NK-92 (cell line): ENCODE measurements around the gene ARFGEF2.
"Not testable (repeated sequence)": the region's sequence is repeated elsewhere in the genome, so short reads cannot be mapped to it uniquely, and the experiment has no call there.

Experiments used
- DNase-seq: peaks from one replicate; lab custom pipeline; 2025; ENCODE audit not compliant: unreplicated experiment; lab: John Stamatoyannopoulos, UW

The ARFGEF2 gene

DNA sequence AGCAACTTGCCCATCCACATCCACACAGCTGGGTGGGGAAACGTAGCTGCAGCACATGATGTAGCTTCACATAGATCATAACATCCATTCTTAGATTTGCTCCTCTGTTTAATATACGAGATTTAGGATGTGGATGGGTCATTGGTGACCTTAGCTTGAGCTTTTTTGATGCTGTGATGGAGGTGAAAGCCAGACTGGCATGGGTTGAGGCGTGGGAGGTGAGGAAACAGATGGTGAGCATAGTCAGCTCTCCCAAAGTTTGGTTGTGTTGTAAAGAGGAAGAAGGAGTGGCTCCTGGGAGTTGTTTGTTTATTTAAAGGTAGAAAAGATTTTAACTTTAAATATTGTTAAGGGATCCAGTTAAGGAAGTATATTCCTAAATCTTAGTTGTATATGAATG is 5.3 kb downstream of the ARFGEF2 start:
- DNase-seq: no peak

DNA sequence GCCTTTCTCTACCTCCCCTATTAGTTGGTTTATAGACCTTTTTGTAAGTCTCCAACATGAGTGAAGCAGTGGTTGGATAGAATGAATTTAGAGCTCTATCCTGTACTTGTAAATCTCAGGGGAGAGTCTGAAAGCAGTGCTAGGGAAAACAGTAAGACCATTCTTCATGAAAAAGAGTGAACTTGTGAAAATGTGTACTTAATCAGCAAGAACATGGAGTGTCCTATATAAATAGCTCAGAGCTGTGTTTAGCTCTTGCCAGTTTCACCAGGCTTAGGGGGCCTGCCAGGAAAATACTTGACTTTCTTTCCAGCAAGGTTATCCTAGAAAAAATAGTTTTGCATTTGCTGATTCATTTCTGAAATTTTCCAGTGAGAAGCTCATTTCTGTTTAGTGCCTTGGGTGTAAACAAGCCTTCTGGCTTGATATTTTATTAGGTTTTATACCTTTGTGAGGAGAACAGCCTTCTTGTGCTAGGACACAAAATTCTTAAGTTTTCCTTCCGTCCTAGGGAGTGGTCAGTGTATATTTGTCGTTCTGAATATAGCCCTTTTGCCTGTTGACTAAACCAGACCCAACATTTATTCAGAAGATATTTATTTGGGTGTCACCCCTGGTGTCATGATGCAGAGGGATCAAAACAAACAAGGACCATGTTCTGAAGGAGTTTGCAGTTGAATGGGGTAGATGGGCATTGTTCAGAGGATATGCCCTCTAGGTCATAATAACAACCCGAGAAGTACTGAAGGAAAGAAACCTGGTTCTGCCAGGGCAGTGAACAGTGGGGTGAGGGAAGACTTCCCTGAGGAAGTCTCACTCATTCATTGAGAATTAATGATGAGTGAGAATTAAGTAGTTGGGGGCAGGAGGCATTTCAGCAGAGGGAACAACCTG is 7.6 kb downstream of the ARFGEF2 start:
- no peak for DNase-seq

DNA sequence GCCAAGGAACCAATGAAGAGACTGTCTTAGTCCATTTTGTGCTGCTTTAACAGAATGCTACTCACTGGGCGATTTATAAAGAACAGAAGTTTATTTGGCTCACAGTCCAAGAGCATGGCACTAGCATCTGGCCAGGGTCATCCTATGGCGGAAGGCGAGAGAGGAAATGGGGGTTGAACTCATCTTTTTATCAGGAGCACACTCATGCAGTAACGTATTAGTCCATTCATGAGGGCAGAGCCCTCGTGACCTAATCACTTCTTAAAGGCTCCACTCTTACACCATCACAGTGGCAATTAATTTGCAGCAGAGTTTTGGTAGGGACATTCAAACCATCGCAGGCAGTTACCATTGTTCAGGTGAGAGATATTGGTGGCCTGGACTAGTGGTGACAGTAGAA is 8.5 kb downstream of the ARFGEF2 start:
- no peak for DNase-seq

DNA sequence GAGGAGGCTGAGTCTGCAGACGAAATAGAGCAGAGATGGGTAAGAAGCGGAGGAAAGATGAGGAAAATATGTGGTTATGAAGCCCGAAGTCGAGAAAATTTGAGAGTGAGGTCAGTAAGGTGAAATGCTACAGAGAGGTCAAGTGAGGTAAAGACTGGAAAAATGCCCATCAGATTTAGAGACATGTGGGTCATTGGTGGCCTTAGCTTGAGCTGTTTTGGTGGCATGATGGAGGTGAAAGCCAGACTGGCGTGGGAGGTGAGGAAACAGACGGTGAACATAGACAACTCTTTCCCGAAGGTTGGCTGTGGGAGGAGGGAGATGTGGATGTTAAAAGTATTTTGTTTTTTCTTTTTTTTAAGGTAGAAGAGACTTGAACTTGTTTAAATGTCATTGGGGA is 9.4 kb downstream of the ARFGEF2 start:
- DNase-seq: no peak

DNA sequence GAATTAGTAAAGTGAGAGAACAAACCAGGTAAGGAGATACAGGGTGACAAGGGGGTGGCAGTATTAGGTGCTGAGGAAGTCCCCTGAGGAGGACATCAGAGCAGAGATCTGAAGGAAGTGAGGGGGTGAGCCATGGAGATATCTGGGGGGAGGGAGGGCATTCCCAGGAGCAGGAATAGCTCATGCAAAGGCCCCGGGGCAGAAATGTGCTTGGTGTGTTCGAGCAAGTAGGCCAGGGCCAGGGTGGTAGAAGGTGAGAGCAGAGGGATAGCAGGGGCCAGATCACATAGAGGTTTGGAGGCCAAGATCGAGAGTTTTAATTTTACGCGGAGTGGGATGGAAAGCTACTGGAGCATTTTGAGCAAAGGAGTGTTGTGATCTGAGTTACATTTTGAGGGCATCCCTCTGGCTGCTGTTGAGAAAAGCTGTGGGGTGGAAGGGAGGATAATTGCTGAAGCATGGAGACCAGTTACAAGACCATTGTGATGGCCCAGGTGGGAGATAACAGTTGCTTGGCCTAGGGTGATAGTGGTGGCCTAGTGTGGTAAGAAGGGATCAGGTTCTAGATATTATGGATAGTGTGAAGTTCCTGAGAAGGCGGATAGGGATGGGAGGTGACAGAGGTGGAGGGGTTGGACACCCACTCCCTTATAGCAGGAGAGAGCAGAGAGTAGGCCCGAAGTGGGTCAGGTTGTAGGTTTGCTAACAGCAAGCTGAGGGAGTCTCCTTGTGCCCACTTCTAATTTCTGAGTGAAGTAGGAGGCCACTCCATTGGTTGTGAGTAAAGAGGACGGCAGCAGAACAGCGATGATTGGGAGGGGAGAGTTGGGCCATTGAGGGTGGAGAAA is 10.2 kb downstream of the ARFGEF2 start:
- DNase-seq: no peak

DNA sequence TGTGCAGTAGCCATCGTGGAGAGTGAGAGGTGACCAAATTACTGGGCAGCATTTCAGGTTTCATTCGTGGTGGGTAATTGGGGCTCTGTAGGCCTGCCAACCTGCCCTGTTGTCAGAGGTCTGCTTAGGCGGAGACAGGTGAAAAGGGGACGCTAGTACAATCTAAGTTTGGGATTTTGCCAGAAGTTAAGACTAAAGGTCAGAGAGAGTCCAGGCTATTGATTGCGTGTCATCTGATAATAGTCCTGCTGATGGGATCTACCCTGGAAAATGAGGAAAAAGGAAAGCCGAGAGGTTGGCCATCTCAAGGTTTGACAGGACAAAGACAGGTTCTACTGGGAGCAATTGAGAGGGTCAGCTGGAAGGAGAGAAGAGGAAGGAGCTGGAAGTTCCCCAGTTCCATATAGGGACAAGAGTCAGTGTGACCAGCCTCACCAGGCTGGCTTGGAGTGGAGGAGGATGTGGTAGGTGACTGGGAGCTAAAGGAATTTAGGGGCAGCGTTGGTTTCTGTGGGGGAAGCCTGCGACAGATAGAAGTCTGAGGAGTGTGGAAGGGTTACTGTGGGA is 10.9 kb downstream of the ARFGEF2 start:
- DNase-seq: no peak

DNA sequence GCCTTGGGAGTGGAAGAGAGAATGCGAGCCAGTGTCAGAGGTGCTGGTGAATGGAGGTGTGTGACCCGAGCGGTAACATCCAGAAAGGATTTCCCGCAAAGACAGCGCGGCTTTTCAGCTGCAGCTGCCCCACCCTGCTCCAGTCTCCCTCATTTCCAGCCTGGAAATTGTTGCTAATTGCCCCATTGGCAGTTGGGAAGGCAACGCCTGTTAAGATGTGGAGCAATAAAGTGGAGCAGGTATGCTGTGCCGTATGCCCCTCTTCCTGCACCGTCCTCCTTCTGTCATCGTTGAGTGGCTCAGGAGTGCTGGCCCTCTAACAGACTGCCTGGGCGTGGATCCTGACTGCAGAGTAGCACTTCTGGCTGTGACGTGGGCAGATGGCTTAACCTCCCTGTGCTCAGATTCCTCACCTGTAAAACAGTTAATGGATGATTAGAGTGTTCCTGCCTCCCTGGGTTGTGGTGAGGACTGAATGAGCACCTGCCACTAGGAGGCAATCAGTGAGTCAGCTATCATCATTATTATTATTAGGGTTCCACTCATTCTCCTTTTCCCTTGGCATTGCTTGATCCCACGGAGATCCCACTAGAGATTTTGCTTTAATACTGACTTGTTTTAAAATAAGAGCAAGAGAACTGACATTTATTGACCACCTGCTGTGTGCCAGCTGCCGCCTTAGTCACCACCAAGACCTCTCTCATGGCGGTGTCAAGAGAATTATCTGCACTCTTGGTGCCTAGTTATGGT is 11.7 kb downstream of the ARFGEF2 start:
- DNase-seq: no peak

DNA sequence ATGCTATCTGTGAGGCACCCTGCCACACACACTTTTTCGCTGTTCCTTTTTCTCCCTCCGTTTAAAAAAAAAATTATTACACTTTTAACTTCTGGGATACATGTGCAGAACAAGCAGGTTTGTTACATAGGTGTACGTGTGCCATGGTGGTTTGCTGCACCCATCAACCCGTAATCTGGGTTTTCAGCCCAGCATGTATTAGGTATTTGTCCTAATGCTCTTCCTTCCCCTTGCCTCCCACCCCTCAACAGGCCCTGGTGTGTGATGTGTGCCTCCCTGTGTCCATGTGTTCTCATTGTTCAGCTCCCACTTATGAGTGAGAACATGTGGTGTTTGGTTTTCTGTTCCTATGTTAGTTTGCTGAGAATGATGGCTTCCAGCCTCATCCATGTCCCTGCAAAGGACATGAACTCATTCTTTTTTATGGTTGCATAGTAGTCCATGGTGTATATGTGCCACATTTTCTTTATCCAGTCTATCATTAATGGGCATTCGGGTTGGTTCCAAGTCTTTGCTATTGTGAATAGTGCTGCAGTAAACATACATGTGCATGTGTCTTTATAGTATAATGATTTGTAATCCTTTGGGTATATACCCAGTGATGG is 12.9 kb downstream of the ARFGEF2 start:
- not testable (repeated sequence) for DNase-seq

DNA sequence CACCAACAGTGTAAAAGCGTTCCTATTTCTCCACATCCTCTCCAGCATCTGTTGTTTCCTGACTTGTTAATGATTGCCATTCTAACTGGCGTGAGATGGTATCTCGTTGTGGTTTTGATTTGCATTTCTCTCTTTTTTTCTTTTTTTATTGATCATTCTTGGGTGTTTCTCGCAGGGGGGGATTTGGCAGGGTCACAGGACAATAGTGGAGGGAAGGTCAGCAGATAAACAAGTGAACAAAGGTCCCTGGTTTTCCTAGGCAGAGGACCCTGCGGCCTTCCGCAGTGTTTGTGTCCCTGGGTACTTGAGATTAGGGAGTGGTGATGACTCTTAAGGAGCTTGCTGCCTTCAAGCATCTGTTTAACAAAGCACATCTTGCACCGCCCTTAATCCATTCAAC is 13.5 kb downstream of the ARFGEF2 start:
- DNase-seq: not testable (repeated sequence)

DNA sequence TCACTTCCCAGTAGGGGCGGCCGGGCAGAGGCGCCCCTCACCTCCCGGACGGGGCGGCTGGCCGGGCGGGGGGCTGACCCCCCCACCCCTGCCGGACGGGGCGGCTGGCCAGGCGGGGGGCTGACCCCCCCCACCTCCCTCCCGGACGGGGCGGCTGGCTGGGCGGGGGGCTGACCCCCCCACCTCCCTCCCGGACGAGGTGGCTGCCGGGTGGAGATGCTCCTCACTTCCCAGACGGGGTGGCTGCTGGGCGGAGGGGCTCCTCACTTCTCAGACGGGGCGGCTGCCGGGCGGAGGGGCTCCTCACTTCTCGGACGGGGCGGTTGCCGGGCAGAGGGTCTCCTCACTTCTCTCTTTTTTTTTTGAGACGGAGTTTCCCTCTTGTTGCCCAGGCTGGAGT is 14.7 kb downstream of the ARFGEF2 start:
- DNase-seq: not testable (repeated sequence)

DNA sequence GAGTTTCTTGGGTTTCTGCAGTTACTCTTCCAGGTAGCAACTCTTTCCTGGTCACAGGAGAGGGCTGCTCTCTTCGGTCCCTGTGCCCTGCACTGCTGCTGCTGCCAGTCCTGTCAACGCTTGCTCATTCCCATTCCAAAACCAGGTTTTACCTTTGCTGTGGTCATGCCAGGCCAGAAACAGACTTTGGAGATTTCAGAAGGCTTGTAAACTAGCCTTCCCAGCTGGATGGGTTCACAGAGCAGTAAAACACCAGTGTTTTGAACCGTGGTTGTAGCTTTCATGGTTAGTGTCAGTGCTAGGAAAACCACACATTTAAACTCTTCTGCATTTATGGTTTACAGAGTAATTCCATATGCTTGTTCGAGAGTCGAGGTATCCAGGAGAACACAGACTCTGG is 16.2 kb downstream of the ARFGEF2 start:
- no peak for DNase-seq

DNA sequence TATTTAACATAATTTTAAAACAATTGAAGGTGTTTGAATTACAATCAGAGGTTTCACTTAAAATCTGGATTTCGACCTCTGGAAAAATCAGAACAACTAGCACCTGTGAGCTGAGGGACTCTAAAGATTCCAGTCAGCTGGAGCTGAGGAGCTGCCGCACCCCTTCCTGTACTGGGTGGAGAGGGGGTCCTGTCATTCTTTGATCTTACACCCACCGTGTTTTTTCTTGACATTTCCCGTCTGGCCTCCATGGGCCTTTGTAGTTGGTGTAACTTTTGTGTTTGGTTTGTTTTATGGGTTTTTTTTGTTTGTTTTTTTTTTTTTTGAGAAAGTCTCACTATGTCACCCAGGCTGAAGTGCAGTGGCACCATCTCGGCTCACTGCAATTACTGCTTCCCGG is 17.2 kb downstream of the ARFGEF2 start:
- DNase-seq: no peak

DNA sequence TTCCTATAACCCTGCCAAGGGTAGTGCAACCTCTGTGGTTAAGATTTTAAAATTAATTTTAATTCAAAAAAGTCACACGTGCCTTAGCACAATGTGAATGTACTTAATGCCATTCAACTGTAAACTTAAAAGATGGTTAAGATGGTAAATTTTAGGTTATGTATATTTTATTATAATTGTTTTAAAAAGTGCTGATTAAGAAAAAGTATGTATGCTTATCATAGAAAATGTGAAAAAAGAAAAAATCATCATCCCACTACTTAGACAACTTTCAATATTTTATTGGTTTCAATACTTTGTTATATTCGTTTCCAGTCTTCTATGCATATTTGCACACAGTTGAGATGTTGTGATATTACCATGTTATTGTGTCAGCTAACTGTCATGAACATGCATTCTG is 18.7 kb downstream of the ARFGEF2 start:
- no peak for DNase-seq

DNA sequence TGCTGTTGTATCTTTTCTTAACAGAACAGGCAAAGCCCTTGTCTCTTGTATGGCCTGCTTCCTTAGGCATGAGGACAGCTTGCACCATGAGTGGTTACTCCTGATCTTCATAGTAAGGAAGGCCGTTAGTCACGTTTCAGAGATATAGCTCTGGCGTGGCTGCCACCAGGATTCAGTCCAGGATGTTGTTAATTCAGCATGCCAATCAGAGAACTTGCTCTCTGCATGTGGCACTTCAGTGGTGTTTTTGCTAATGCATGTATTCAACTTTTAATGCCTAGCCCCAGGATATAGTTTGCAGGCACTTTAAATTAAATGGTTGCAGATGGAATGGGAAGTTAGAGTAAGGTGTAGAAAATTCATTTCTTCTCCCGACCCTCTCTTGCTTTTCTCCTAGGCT is 20.0 kb downstream of the ARFGEF2 start:
- DNase-seq: no peak

DNA sequence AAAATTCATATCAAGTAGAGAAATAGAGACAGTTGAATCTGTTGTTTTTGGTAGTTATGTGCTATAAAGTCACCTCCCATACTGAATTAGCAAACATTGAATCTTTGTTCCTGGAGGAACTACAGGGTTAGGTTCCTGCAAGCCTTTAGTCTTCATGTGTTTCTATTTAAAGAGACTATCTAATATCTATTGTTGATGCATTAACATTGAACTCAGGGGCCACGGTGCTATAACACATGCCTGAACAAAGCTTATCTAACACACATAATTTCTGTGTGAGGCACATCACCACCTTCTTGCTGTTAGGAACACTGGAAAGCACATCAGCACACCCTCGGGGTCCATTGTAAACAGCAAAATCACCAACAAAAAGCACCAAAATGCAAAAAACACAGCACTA is 21.2 kb downstream of the ARFGEF2 start:
- DNase-seq: no peak

DNA sequence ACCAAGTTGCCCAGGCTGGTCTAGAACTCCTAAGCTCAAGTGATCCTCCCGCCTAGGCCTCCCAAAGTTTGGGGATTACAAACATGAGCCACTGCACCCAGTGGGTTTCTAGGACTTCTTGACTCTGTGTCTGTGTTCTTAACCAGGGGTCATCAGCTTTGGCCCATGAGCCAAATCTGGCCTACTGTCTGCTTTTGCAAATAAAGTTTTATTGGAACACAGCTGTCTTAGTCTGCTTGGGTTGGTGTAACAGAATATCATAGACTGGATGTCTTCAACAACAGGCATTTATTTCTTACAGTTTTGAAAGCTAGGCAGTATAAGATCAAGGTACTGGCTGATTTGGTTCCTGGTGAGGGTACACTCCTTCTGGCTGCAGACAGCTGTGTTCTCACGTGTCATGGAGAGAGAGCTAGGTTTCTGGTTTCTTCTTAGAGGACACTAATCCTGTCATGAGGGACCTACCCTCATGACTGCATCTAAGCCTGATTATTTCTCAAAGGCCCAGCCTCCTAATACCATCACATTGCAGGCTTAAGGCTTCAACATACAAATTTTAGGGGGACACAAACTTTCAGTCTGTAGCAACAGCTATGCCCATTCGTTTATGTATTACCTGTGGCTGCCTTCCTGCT is 23.3 kb downstream of the ARFGEF2 start:
- DNase-seq: no peak

DNA sequence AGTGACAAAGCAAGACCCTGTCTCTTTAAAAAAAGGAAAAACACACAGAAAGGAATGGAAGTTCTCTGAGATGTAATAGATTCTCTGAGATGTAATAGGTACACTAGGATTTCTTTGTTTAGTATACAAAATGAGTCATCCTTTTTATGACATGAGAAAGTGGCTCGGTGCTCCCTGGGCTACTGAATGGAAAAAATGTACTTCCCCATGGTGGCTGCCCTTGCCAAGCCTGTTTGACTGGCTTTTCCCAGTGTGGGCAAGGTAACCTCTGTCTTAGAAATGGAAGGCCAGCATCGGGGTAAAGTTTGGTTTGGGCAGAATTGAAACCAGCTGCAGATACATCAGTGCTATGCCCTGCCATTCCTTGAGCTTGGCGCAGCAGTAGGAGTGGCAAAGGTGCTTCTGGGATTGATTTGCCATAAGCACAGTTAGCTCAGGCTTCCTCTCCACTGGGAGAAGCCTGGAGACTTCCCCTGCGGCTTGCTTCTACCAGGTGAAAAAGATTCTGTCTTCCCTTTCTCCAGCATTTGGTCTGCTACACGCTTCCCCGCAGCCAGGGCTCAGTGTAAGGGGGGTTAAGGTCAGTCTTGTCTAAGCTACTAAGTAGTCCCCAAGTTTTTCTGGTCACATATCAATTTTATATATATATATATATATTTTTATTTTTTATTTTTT is 24.5 kb downstream of the ARFGEF2 start:
- DNase-seq: no peak

DNA sequence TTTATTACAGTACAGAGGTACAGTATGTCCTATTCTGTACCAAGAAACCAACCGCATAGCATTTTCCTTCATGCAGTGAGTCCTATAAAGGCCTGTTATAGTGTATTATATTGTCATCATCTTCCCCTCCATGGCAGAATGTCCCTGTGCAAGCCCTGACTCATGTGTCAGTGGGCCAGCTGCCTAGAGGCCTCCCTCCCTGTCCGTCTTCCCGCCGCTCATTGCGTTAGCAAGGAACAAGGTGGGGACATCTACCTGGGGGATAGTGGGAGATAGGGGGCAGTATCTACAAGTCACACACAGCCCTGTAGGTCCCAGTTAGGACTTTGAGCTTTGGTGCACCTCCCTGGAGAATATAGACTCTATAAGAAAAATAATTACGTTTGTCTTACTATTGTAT is 27.1 kb downstream of the ARFGEF2 start:
- DNase-seq: no peak

DNA sequence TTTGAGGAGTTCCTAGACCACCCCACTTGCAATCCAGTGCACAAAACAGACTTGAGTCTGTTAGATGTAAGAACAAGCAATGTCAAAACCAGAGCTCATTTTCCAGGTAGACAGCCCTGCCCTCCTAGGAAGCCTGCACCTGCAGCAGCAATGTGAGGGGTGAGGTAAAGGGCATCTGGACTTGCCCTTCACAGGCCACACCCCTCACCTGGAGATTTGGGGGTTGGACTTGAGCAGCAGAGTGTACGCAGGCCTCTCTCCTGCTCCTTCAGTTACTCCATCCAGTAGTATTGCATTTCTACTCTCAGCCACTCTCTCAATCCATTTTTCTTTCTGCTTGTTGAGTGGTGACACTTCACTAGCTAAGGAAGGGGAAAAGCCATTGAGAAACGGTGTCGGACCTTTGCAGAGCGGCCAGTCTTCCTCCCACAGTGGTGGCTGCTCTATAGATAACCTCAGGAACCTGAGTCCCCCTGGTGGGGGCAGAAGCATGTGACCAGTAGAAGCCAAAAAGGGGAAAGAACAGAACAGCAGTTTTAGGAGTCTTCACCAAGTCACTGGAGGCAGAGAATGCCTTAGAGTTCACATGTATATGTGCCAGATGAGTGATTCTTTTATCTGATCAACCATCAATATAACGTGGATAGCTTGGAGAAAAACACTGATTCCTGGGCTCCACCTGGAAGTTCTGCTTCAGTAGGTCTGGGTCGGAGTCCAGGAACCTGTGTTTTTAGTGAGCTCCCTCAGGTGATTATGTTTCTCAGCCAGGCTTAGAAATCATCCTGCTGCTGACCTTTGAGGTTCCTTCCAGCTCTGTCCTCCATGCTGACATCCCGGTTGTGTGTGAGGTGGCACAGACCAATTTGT is 28.0 kb downstream of the ARFGEF2 start:
- DNase-seq: no peak
